Lower lobe of right lung (tissue), 2 donors: ENCODE measurements around the gene ITGAD. TPM values are rescaled to one million over a fixed set of nuclear protein-coding genes. Genes with fewer than 3 reads are reported as not detected.
A peak's percentile ranks its signal among the peaks of the same experiment; 100 is the strongest.

ENCODE experiments used
- ATAC-seq, 2 donors: fragments of 200-7000 bp; cut with Tn5 transposase; one replicate each; pipeline ENCODE4 v1.9.1; 2020 to 2022; ENCODE audit warnings: mild to moderate bottlenecking in 2 of 2, moderate library complexity in 2 of 2
- DNase-seq: peaks from one replicate; pipeline ENCODE4 v3.0.0-alpha.2; 2020
- H3K27ac ChIP-seq: fragments of 200-600 bp; one replicate; pipeline ENCODE4 v1.8.0; 2022
- H3K27me3 ChIP-seq: fragments of 200-600 bp; one replicate; pipeline ENCODE4 v1.8.0; 2022; ENCODE audit warnings: low read depth
- H3K36me3 ChIP-seq: fragments of 200-600 bp; one replicate; pipeline ENCODE4 v1.8.0; 2022; ENCODE audit warnings: mild to moderate bottlenecking
- H3K4me1 ChIP-seq: fragments of 200-600 bp; one replicate; pipeline ENCODE4 v1.8.0; 2022
- H3K4me3 ChIP-seq: fragments of 200-600 bp; one replicate; pipeline ENCODE4 v1.8.0; 2022; ENCODE audit warnings: mild to moderate bottlenecking
- H3K9me3 ChIP-seq: fragments of 200-600 bp; one replicate; pipeline ENCODE4 v1.8.0; 2022
- intact Hi-C: fragments of 100-400 bp; cut with DNase I; formaldehyde crosslinking; loops from one replicate; pipeline ENCODE4 v1.11.0; 2022
- total RNA-seq: library from RNA; stranded (reverse); fragmentation: NEBNext Ultra II Directional; extraction: Animal tissue kit (Norgen Biotek cat#: 25700); gene quantifications from one replicate; pipeline ENCODE4 v1.2.1, GENCODE V29; 2021
- TF ChIP-seq, protein P1 (sequence below): fragments of 200-600 bp; IDR thresholded peaks from one replicate; pipeline ENCODE4 v1.8.0; 2022; ENCODE audit warnings: antibody characterized with exemption, mild to moderate bottlenecking
- donor health status: DM: no; HTN: yes; CAD: no; lungs with severe emphysema.

The ITGAD gene
- total RNA-seq, 1 donor from 2014 or later = 0.62 TPM

DNA sequence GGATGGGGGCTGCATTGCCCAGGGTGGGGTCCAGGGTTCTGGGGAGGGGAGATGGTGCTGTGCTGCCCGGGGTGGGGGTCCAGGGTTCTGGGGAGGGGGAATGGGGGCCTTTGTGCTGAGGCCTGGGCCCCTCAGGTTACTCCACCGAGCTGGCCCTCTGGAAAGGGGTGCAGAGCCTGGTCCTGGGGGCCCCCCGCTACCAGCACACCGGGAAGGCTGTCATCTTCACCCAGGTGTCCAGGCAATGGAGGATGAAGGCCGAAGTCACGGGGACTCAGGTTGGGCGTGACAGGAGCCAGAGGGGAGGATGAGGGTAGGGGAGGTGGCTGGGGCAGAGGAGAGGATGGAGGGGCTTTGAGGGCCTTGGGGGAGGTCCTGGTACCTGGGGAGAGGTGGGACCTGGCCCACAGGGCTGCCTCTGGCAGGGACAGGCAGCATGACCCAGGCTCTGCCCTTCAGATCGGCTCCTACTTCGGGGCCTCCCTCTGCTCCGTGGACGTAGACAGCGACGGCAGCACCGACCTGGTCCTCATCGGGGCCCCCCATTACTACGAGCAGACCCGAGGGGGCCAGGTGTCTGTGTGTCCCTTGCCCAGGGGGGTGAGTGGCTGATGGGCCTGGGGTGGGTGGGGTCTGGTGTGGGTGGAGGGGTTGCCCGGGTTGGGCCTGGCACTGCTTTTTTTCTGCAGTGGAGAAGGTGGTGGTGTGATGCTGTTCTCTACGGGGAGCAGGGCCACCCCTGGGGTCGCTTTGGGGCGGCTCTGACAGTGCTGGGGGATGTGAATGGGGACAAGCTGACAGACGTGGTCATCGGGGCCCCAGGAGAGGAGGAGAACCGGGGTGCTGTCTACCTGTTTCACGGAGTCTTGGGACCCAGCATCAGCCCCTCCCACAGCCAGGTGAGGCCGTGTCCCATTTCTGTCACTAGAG, 30.4 kb upstream of the ITGAD start:
- H3K9me3 ChIP-seq = no peaks in the 10 kb centered on the region
- no peaks in the 10 kb centered on the region for H3K36me3 ChIP-seq
- H3K4me1 ChIP-seq = peaks cover 5% of the 10 kb centered on the region
- peaks cover 5% of the 10 kb centered on the region for H3K27me3 ChIP-seq
- no peak overlapping the region for H3K4me3 ChIP-seq
- no peak overlapping the region for H3K27ac ChIP-seq
- intact Hi-C loops = no loop called here
- ATAC-seq (peak in 1 of 2 donors; percentile 5), DNase-seq (no peak)
- TF ChIP-seq, protein P1, sequence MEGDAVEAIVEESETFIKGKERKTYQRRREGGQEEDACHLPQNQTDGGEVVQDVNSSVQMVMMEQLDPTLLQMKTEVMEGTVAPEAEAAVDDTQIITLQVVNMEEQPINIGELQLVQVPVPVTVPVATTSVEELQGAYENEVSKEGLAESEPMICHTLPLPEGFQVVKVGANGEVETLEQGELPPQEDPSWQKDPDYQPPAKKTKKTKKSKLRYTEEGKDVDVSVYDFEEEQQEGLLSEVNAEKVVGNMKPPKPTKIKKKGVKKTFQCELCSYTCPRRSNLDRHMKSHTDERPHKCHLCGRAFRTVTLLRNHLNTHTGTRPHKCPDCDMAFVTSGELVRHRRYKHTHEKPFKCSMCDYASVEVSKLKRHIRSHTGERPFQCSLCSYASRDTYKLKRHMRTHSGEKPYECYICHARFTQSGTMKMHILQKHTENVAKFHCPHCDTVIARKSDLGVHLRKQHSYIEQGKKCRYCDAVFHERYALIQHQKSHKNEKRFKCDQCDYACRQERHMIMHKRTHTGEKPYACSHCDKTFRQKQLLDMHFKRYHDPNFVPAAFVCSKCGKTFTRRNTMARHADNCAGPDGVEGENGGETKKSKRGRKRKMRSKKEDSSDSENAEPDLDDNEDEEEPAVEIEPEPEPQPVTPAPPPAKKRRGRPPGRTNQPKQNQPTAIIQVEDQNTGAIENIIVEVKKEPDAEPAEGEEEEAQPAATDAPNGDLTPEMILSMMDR = no peak

DNA sequence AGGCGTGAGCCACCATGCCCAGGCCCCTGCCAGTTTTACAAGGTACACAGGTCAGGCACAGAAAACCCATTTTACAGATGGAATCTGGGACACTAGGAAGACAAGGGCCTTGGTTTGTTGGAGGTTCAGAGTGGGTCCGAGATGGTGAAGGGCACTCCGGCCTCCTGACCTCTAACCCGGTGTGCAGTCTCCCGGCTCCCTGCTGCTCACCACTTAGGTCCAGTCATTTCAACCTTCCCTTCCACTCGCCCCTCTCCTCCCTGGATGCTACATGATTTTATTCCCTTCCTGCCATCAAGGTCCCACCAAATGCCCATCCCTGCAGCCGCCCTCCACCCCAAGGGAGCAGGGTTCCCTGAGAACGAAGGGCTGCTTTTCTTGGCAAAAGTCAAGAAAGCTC, 29.4 kb upstream of the ITGAD start:
- H3K4me1 ChIP-seq = peaks cover 5% of the 10 kb centered on the region
- no peak for ATAC-seq
- no peaks in the 10 kb centered on the region for H3K36me3 ChIP-seq
- peaks cover 5% of the 10 kb centered on the region for H3K27me3 ChIP-seq
- TF ChIP-seq, protein P1 = no peak
- H3K9me3 ChIP-seq = no peaks in the 10 kb centered on the region
- no peak overlapping the region for H3K27ac ChIP-seq
- intact Hi-C loops = no loop called here
- DNase-seq = no peak
- no peak overlapping the region for H3K4me3 ChIP-seq

DNA sequence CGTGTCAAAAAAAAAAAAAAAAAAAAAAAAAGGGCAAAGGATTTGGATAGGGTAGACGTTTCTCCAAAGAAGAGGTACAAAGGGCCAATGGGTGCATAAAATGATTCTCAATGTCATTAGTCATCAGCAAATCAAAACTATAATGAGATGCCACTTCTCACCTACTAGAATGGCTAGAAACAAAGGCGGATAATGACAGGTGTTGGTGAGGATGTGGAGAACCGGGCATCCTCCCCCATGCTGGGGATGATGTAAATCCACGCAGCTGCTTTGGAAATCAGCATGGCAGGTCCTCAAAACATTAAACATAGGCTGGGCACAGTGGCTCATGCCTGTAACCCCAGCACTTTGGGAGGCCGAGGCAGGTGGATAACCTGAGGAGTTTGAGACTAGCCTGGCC, 28.7 kb upstream of the ITGAD start:
- no peak for ATAC-seq
- intact Hi-C loops = no loop called here
- H3K4me1 ChIP-seq = peaks cover 5% of the 10 kb centered on the region
- DNase-seq = no peak
- H3K36me3 ChIP-seq = no peaks in the 10 kb centered on the region
- H3K4me3 ChIP-seq = no peak overlapping the region
- peaks cover 5% of the 10 kb centered on the region for H3K27me3 ChIP-seq
- H3K27ac ChIP-seq = no peak overlapping the region
- TF ChIP-seq, protein P1 = no peak
- no peaks in the 10 kb centered on the region for H3K9me3 ChIP-seq

DNA sequence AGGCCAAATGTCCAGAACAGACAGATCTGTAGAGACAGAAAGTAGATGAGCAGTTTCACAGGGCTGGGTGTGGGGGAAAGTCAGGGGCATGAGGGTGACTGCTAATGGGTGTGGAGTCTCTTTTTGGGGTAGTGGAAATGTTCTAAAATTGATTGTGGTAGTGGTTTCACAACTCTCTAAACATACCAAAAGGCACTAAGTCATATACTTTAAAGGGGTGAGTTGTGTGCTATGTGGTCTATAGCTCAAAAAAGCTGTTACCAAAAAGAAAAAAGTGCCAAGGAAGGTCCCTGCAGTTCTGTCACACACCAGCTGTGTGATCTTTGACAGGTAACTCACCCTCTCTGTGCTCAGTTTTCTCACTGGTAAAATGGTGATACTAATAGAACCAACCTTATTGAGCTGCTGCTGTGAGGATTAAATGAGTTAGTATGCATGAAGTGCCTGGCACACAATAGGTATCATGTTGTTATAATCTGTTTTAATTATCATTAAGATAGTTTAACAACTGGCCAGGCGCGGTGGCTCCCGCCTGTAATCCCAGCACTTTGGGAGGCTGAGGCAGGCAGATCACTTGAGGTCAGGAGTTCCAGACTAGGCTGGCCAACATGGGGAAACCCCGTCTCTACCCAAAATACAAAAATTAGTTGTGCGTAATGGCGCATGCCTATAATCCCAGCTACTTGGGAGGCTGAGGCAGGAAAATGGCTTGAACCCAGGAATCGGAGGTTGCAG, 27.8 kb upstream of the ITGAD start:
- Histone ChIP-seq H3K27ac (no peak overlapping the region), H3K4me1 (peaks cover 5% of the 10 kb centered on the region), H3K4me3 (no peak overlapping the region), H3K27me3 (peaks cover 5% of the 10 kb centered on the region), H3K36me3 (no peaks in the 10 kb centered on the region), H3K9me3 (no peaks in the 10 kb centered on the region)
- DNase-seq (no peak), ATAC-seq (peak in 1 of 2 donors; percentile 24)
- intact Hi-C loops = no loop called here
- TF ChIP-seq, protein P1 = no peak

DNA sequence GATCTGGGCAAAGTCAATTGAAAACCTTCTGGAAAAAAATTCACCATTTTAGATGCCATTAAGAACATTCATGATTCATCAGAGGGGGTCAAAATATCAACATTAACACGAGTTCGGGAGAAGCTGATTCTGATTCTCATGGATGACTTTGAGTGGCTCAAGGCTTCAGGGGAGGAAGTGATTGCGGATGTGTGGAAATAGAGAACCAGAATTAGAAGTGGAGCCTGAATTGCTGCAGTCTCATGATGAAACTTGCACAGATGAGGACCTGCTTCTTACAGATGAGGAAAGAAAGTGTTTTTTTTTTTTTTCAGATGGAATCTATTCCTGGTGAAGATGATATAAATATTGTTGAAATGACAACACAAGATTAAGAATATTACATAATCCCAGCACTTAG, 25.3 kb upstream of the ITGAD start:
- TF ChIP-seq, protein P1 = no peak
- H3K27ac ChIP-seq = no peak overlapping the region
- intact Hi-C loops = no loop called here
- H3K9me3 ChIP-seq = no peaks in the 10 kb centered on the region
- H3K27me3 ChIP-seq = peaks cover 5% of the 10 kb centered on the region
- ATAC-seq (peak; percentile 53 to 70), DNase-seq (no peak)
- H3K4me1 ChIP-seq = peaks cover 5% of the 10 kb centered on the region
- no peak overlapping the region for H3K4me3 ChIP-seq
- H3K36me3 ChIP-seq = no peaks in the 10 kb centered on the region
